HG02973 (cell line): ENCODE measurements around the gene CEACAM5.
"Not testable (repeated sequence)": the region's sequence is repeated elsewhere in the genome, so short reads cannot be mapped to it uniquely, and the experiment has no call there.

Experiments used
- ATAC-seq: cut with Tn5 transposase; IDR thresholded peaks from one replicate; pipeline ENCODE4 v1.9.1; 2021; ENCODE audit warnings: moderate library complexity; ENCODE audit not compliant: unreplicated experiment

The CEACAM5 gene

GRCh38 chr19:41739361-41739760 is 30.9 kb downstream of the CEACAM5 start:
- ATAC-seq = no peak

- ATAC-seq = no peak
Measured at GRCh38 chr19:41740415-41741243, 32.2 kb downstream of the CEACAM5 start.

- no peak for ATAC-seq
Measured at GRCh38 chr19:41741244-41741554, 32.8 kb downstream of the CEACAM5 start.

- no peak for ATAC-seq
Measured at GRCh38 chr19:41744850-41745249, 36.4 kb downstream of the CEACAM5 start.

DNA sequence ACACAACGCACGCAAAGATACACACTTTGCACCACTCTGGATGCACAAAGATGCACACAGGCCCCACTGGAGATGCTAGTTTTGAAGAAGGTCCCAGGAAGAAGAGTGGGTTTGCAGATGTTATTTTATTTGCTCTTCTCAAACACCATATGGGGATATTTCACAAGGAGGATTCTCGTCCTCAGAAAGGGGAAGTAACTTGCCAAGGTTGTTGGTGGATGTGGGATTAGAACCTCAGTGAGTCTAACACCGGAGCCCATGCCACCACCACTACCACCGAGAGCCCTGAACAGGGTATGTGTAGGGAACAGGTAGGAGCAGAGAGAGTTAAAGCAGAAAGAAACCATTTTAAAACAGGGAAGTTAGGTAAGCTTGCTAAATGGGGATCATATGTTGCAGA is 37.3 kb downstream of the CEACAM5 start:
- no peak for ATAC-seq

DNA sequence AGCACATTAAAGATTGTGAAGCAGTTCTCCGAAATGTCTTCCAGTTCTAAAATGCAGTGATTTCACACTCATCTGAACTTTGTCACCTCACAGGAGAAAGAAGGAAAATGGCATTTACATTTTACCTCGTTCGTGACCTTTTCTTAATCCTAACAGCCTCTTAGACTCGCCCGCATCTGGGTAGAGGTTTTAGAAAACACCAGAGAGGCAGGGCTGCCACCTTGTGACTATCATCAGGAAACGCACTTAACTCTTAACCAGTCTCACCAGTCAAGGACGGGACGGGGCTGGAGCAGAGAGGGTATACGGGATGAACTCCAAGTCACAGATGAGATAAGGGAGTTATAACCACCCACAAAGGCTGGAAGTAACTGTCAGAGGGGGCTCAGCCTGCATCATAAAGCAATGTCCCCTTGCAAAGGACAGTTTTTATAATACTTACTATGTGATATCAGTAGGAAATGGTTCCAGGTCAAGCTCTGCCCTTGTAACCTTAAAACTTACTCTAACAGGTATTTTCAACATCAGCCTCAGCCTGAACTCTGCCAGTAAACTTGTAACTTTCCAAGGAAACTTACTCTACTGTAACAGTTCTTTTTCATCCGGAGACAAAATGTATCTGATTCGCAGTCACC is 38.3 kb downstream of the CEACAM5 start:
- ATAC-seq = no peak

DNA sequence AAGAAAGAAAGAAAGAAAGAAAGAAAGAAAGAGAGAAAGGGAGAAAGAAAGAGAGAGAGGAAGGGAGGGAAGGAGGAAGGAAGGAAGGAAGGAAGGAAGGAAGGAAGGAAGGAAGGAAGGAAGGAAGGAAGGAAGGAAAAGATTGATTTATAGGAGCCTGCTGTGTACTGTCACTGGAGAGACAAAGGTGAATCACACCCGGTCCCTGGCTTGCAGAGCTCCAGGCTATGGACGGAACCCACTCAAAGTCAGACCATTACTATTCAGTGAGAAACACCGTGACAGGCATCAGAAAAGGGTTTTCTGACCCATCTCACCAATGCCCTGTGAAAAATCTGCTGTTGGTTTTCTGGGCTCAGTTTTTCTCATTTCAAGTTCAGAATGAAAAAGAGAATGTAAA is 39.6 kb downstream of the CEACAM5 start:
- ATAC-seq = no peak

DNA sequence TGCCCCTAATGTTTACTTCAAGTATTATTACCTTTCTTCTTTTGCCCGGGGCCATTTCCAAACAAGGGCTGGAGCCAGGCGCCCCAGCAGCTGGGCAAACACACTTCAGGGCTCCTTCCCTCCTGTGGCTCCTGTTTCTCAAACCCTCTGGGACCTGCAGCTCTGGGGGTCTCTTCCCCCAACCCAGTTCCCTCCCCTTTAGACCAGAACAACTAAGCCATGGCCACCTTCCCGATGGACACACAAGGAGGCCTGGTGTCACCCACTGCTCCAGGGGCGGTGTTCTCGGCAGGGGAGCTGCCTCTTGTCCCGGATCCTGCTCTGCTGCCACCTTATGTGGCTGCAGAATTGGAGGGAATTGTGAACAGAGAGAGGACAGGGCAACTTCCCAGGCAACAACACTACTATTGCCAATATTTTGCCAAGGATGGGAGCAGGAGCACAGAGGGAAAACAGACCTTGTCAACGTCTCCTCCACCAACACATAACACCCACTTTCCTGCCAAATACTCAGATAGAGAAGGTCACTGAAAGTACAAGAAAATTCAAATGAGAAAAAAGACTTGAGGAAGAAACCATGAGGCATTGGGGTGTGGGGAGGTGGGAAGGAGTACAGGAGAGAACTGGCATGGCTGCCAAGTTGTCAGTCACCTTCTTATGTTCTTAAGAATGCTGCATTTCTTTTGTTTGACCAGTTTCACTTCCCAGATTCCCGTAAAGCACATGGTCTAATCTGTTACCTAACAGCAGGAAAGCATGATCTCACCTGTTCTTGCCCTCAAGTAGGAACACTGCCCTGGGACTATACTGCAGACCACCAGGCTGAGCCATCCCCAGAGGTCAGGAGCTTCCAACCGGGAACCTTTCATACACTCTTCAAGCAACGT is 42.1 kb downstream of the CEACAM5 start:
- ATAC-seq = not testable (repeated sequence)

DNA sequence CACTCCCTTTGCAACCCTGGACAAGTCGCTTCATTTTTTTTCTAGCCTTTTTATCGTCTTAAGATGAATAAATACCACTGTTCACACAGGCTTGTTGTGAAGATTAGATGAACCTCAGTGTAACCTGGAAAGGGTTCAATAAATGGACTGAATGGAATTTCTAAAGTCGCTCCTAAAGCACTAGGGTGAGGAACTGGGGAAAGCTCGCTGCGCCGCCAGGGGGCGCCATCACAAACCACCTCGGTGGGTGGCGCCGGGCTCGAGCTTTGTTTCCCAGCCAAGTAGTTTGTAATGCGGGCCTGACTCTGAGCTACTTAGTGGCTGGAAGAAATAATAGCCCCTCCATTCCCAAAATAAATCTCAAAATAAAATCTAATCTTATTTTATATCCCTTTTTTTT is 44.7 kb downstream of the CEACAM5 start:
- no peak for ATAC-seq

DNA sequence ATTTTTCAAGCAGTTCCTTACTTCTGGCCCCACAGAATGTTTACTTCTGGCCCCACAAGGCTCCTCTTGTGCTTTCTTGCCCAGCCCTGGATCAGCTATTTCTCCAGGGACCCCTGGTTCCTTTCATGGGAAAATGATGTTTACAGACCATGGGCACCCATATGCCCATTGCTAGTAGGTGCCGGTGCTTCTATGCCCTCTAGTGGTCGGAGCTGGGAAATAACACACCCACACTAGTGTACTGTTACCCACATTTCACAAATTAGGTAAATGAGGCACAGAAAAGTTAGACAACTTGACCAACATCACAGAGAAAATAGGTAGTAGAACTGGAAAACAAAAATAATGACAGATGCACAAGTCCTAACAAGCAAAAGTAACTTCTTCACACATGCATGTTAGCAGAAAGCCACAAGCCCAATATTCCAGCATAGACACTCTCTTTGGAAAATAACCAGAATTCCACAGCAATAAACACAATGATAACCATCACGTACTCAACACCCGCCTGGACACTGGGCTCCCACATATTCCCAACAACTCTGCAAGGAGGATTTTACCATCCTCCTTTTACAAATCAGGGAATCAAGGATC is 45.6 kb downstream of the CEACAM5 start:
- ATAC-seq = no peak

DNA sequence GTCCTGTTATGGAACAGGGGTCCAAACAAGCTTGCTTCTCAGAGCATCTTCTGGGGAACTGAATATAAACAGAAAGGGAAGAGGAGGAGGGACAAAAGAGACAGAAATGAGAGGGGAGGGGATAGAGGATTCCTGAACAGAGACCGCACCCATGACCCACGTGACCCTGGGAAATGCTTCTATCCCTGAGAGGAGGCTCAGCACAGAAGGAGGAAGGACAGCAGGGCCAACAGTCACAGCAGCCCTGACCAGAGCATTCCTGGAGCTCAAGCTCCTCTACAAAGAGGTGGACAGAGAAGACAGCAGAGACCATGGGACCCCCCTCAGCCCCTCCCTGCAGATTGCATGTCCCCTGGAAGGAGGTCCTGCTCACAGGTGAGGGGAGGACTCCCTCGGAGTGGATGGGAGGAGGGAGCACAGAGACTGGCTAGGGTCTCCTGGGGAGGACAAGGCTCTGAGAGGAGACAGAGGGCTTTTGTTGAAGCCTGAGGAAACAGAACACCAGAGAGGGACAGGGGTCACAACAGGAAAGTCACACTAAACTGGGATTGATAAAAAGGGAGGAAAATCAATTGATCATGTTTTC is 47.0 kb downstream of the CEACAM5 start, which contains the start of gene CEACAM6:
Gene CEACAM6, plus strand, starts transcription at position 203 of the 586 bp plus-strand sequence. Its CDS starts 109 bp downstream, at position 312.
- no peak for ATAC-seq

DNA sequence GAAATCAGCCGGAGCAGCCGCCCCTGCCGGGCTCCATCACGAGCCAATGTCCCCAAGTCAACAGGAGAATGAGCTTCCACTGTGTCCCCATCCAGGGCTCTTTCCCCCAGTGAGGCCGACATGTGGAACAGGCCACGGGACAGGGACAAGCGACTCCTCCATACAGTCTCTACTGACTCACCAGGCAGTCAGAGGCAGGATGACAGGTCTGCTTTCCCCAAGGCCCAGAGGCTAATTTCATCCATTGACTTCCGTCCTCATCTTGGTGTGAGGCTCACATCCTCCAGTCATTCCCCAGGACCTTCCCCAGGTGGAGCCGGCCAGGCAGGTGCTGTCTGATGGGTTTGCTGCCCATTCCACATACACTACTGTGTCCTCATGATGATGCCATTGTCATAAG is 50.4 kb downstream of the CEACAM5 start:
- no peak for ATAC-seq

DNA sequence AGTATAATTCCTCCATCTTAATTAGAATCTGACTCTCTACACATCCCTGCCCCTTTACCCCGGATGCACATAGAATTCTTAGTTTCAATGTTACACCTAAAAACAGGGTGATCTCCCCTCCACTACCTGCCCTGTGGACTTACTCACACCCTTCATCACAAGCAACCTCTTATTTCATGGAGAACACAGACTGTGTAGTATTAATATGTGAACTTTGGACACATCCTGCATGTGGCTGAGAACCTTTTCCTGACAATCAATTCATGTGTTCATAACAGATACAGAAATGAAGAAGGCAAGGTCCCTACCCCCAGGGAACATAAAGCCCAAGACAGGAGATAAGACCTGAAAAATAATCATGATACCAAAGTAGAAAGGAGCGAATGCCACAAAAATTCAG is 58.7 kb downstream of the CEACAM5 start:
- ATAC-seq = no peak

GRCh38 chr19:41768105-41768504 is 59.7 kb downstream of the CEACAM5 start:
- ATAC-seq = not testable (repeated sequence)

DNA sequence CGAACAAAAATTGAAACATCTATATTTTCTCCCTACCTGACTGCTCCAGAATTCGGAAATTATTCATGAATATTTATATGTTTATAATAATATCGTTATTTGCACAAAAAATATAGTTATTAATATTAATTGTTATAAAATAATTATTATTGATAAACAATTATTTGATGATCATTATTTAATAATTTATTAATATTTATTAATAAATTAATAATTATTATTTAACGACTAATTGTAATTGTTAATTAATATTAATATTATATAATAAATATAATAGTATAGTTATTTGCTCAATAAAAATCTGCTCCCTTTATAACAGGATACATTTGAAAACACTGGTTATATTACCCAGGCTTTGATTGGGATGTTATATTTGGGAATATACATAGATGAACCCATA is 61.2 kb downstream of the CEACAM5 start:
- no peak for ATAC-seq

GRCh38 chr19:41771410-41771809 is 63.0 kb downstream of the CEACAM5 start:
- no peak for ATAC-seq

GRCh38 chr19:41774515-41774980 is 66.1 kb downstream of the CEACAM5 start:
- no peak for ATAC-seq

DNA sequence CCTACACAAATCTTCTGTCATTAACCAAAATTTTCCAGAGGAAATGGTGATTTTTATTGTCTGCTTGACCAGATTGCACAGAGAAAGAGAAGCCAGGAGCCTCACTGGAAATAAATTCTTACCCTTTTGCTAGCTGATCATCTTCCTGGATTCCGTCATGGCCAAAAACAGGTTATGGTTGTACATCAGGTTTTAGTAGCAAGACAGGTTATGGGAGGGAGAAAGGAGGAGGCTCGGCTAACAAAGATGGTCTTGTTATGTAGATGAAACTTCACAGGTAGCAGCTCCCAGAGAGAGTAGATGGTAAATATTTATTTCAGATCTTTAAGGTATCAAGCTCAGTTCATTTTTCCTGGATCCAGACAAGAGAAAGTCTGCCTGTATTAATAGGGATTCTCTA is 68.3 kb downstream of the CEACAM5 start:
- no peak for ATAC-seq
